HepG2 (cell line): Measurements from ENCODE around the gene ARL17A. TPM values are rescaled to one million over a fixed set of nuclear protein-coding genes. Genes with fewer than 3 reads are reported as not detected.
"Not testable (repeated sequence)": the region's sequence is repeated elsewhere in the genome, so short reads cannot be mapped to it uniquely, and the experiment has no call there.

Experiments used
- ATAC-seq: fragments of 200-7000 bp; cut with Tn5 transposase; 3 replicates; pipeline ENCODE4 v1.9.1; 2020; ENCODE audit warnings: mild to moderate bottlenecking, moderate library complexity
- Bru-seq: library from RNA; stranded (reverse); fragments of 400-500 nt; gene quantifications from one replicate; lab custom pipeline; 2021; lab: Mats Ljungman, UMichigan
- BruChase-seq, 2 experiments: library from RNA; stranded (reverse); fragments of 400-500 nt; gene quantifications; one replicate each; lab custom pipeline; 2021; lab: Mats Ljungman, UMichigan
- BruUV-seq: library from RNA; stranded (reverse); fragments of 400-500 nt; replicated peaks from 2 replicates; lab custom pipeline; 2021; lab: Mats Ljungman, UMichigan
- CTCF ChIA-PET: fragments of 300-600 bp; formaldehyde crosslinking; extraction: SDS; loops from one replicate; lab custom pipeline; 2021; ENCODE audit warnings: low total read pairs, inconsistent platforms, low intra/inter-chr PET ratio; lab: Yijun Ruan, JAX
- POLR2A ChIA-PET: fragments of 350-600 bp; sonication (Branson Sonifier 250); formaldehyde crosslinking; loops from one replicate; lab custom pipeline; 2020; ENCODE audit warnings: antibody characterized with exemption, inconsistent platforms; lab: Yijun Ruan, JAX
- DNase-seq: peaks from one replicate; pipeline ENCODE4 v3.0.0-alpha.2; 2015; ENCODE audit warnings: low spot score
- FAIRE-seq: peaks from 3 replicates; lab custom pipeline; 2011; peaks lifted over from hg19 to GRCh38; lab: Jason Lieb, UNC
- H2AFZ ChIP-seq: one replicate; pipeline ENCODE4 v1.6.1; 2011; ENCODE audit warnings: low read length, inconsistent platforms
- H3K27ac ChIP-seq: fragments of 300-600 bp; 3 replicates; pipeline ENCODE4 v1.8.0; 2011; ENCODE audit warnings: mixed run types, mild to moderate bottlenecking, mixed read lengths, low read length, inconsistent platforms; ENCODE audit not compliant: insufficient read depth; ENCODE audit errors: extremely low read length
- H3K27me3 ChIP-seq, 2 experiments: fragments of 200-600 bp in 1 of 2; 2 replicates in 1 of 2; 3 replicates in 1 of 2; pipeline versions ENCODE4 v1.6.0 to v1.8.0; 2011; ENCODE audit warnings: low read length in 2 of 2, mild to moderate bottlenecking in 2 of 2, moderate library complexity in 2 of 2, inconsistent platforms in 1 of 2; ENCODE audit not compliant: insufficient read depth in 2 of 2, control insufficient read depth in 1 of 2
- H3K36me3 ChIP-seq, 2 experiments: fragments of 200-600 bp in 1 of 2; replicated peaks in 1 of 2; 2 replicates in 1 of 2; 3 replicates in 1 of 2; pipeline versions ENCODE4 v1.5.1 to v1.8.0; 2011; ENCODE audit warnings: low read length in 2 of 2, inconsistent platforms in 1 of 2; ENCODE audit not compliant: insufficient read depth in 2 of 2, control insufficient read depth in 1 of 2
- H3K4me1 ChIP-seq: 2 replicates; pipeline ENCODE4 v1.5.1; 2012; ENCODE audit warnings: low read length, inconsistent platforms; ENCODE audit not compliant: insufficient read depth
- H3K4me2 ChIP-seq: 2 replicates; pipeline ENCODE4 v1.6.0; 2011; ENCODE audit warnings: low read depth, low read length, inconsistent platforms
- H3K4me3 ChIP-seq, 3 experiments: fragments of 200-600 bp in 1 of 3; sonication (generic), shearing (Covaris generic) in 1 of 3; replicated peaks in 1 of 3; 2 replicates each; pipeline ENCODE4 v1.5.1; 2011 to 2016; ENCODE audit warnings: low read length in 3 of 3, inconsistent platforms in 2 of 3, low read depth in 2 of 3, mild to moderate bottlenecking in 2 of 3, control low read depth in 1 of 3, mixed read lengths in 1 of 3; ENCODE audit not compliant: insufficient read depth in 1 of 3
- H3K79me2 ChIP-seq: one replicate; pipeline ENCODE4 v1.6.1; 2011; ENCODE audit warnings: low read length, inconsistent platforms; ENCODE audit not compliant: insufficient read depth
- H3K9ac ChIP-seq: 2 replicates; pipeline ENCODE4 v1.6.0; 2011; ENCODE audit warnings: mild to moderate bottlenecking, low read depth, low read length, inconsistent platforms; ENCODE audit not compliant: insufficient read depth
- H3K9me3 ChIP-seq: 2 replicates; pipeline ENCODE4 v1.5.1; 2012; ENCODE audit warnings: mild to moderate bottlenecking, low read length
- H4K20me1 ChIP-seq: 2 replicates; pipeline ENCODE4 v1.6.0; 2011; ENCODE audit warnings: inconsistent platforms, mild to moderate bottlenecking, low read length, moderate library complexity; ENCODE audit not compliant: insufficient read depth
- HOXA3 ChIP-seq: sonication (generic); formaldehyde crosslinking; IDR thresholded peaks from 2 replicates; pipeline ENCODE4 v1.5.0; 2020; ENCODE audit warnings: missing genetic modification reagents
- KAT8 ChIP-seq: IDR thresholded peaks from 2 replicates; pipeline ENCODE4 v1.6.1; 2016; ENCODE audit warnings: missing genetic modification reagents, missing compliant biosample characterization
- NFYB ChIP-seq: sonication (generic); formaldehyde crosslinking; IDR thresholded peaks from 2 replicates; pipeline ENCODE4 v1.4.0; 2020; ENCODE audit warnings: missing genetic modification reagents
- PATZ1 ChIP-seq: sonication (generic); formaldehyde crosslinking; IDR thresholded peaks from 2 replicates; pipeline ENCODE4 v1.4.0; 2020; ENCODE audit warnings: missing genetic modification reagents
- PRDM10 ChIP-seq: sonication (generic); formaldehyde crosslinking; IDR thresholded peaks from 2 replicates; pipeline ENCODE4 v1.4.0; 2020; ENCODE audit warnings: low read depth, missing genetic modification reagents
- ZNF232 ChIP-seq: sonication (generic); formaldehyde crosslinking; IDR thresholded peaks from 2 replicates; pipeline ENCODE4 v1.4.0; 2020; ENCODE audit warnings: missing genetic modification reagents, borderline replicate concordance
- WGBS: methylation state at CpG from one replicate; pipeline ENCODE4 v1.1.6; 2017; ENCODE audit warnings: low lambda C conversion rate; 5-methylcytosine and 5-hydroxymethylcytosine counted together
- in situ Hi-C: cut with HindIII; loops from 2 replicates; pipeline ENCODE4 v1.10.0; 2017; ENCODE audit warnings: low pct_unique_long_range_greater_than_20kb; ENCODE audit not compliant: extremely low pct_ligation_motif_present
- intact Hi-C: fragments of 100-400 bp; cut with micrococcal nuclease; formaldehyde crosslinking; loops from one replicate; pipeline ENCODE4 v1.10.0; 2022; ENCODE audit not compliant: unreplicated experiment
- long read RNA-seq, 2 experiments: library from RNA in 1 of 2; library from polyadenylated mRNA in 1 of 2; stranded (forward) in 1 of 2; unstranded in 1 of 2; transcript quantifications; one replicate each; pipeline ENCODE4 v2.0.0, GENCODE V29; 2019 to 2022
- polyA minus RNA-seq, 3 experiments: library from RNA; depleted of rRNA, polyadenylated mRNA; stranded (reverse); fragments of >200 nt; gene quantifications; 2 replicates each; pipeline ENCODE4 v1.2.3, GENCODE V29; 2011; ENCODE audit warnings: low replicate concordance in 1 of 3
- polyA plus RNA-seq, 8 experiments: library from polyadenylated mRNA; depleted of rRNA in 3 of 8; stranded (reverse) in 7 of 8; unstranded in 1 of 8; fragments of >200 nt; fragmentation: Illumina TruSeq in 4 of 8; extraction: Trizol in 4 of 8; gene quantifications; 2 replicates each; pipeline versions ENCODE4 v1.2.1 to v1.2.3, GENCODE V29; 2011 to 2016; ENCODE audit warnings: low read depth in 4 of 8, missing spikeins in 1 of 8, mixed read lengths in 1 of 8; ENCODE audit not compliant: insufficient read depth in 1 of 8
- total RNA-seq, 5 experiments: library from RNA; depleted of rRNA; stranded (reverse); fragments of >200 nt; fragmentation: Illumina TruSeq; extraction: Trizol; gene quantifications; 2 replicates each; pipeline ENCODE4 v1.2.3, GENCODE V29; 2016; ENCODE audit warnings: low read depth in 1 of 5
- TF ChIP-seq, protein P1 (sequence below): IDR thresholded peaks from 2 replicates; pipeline ENCODE4 v1.6.1; 2016; ENCODE audit warnings: missing genetic modification reagents, missing compliant biosample characterization
- TF ChIP-seq, protein P2 (sequence below): IDR thresholded peaks from 2 replicates; pipeline ENCODE4 v1.6.1; 2016; ENCODE audit warnings: control low read depth

The ARL17A gene
- total RNA-seq (2016; rRNA removed; fragmentation: Illumina TruSeq; extraction: Trizol) = 15.3 and 19.4 TPM in 2 replicates
- total RNA-seq (2016; cell fraction: cytosol; rRNA removed; fragmentation: Illumina TruSeq; extraction: Trizol; ENCODE audit: low read depth) = 1.1 and 1.7 TPM in 2 replicates
- total RNA-seq (2016; cell fraction: insoluble cytoplasmic fraction; rRNA removed; fragmentation: Illumina TruSeq; extraction: Trizol) = 14.2 and 17.6 TPM in 2 replicates
- 3.7 and 4.0 TPM in 2 replicates for total RNA-seq (2016; cell fraction: membrane; rRNA removed; fragmentation: Illumina TruSeq; extraction: Trizol)
- total RNA-seq (2016; cell fraction: nucleus; rRNA removed; fragmentation: Illumina TruSeq; extraction: Trizol) = 32.5 and 33.0 TPM in 2 replicates
- 17.5 and 18.8 TPM in 2 replicates for polyA plus RNA-seq (2011; rRNA removed)
- 4.6 and 6.7 TPM in 2 replicates for polyA plus RNA-seq (2011; cell fraction: cytosol; rRNA removed)
- 76.3 and 87.2 TPM in 2 replicates for polyA plus RNA-seq (2011; cell fraction: nucleus; rRNA removed)
- 7.1 and 10.8 TPM in 2 replicates for polyA plus RNA-seq (2012)
- polyA plus RNA-seq (2016; cell fraction: cytosol; fragmentation: Illumina TruSeq; extraction: Trizol; ENCODE audit: low read depth) = 0.76 and 0.86 TPM in 2 replicates
- polyA plus RNA-seq (2016; cell fraction: insoluble cytoplasmic fraction; fragmentation: Illumina TruSeq; extraction: Trizol; ENCODE audit: low read depth) = 9.6 and 11.2 TPM in 2 replicates
- polyA plus RNA-seq (2016; cell fraction: membrane; fragmentation: Illumina TruSeq; extraction: Trizol; ENCODE audit: low read depth) = 1.00 and 1.5 TPM in 2 replicates
- polyA plus RNA-seq (2016; cell fraction: nucleus; fragmentation: Illumina TruSeq; extraction: Trizol; ENCODE audit: insufficient read depth, low read depth) = 40.7 TPM in 2 replicates
- 49.5 and 51.5 TPM in 2 replicates for polyA minus RNA-seq (2011; rRNA and poly(A)+ RNA removed; ENCODE audit: low replicate concordance)
- 5.2 and 7.5 TPM in 2 replicates for polyA minus RNA-seq (2011; cell fraction: cytosol; rRNA and poly(A)+ RNA removed)
- polyA minus RNA-seq (2011; cell fraction: nucleus; rRNA and poly(A)+ RNA removed) = 42.9 and 45.1 TPM in 2 replicates
- Bru-seq, nascent RNA = percentile 57 among the genes with signal in this experiment
- BruChase-seq, experiment 1, labeled RNA remaining after a 6-hour chase = percentile 60 among the genes with signal in this experiment
- percentile 70 among the genes with signal in this experiment for BruChase-seq, experiment 2, labeled RNA remaining after a 2-hour chase
- long read RNA-seq, experiment 1, partial matches to known transcripts = 0 of 9 reads
- long read RNA-seq, experiment 1, other reads (novel, unspliced or antisense) = 5 of 9 reads
- long read RNA-seq, experiment 2, partial matches to known transcripts = 1 of 15 reads
- long read RNA-seq, experiment 2, other reads (novel, unspliced or antisense) = 10 of 15 reads

DNA sequence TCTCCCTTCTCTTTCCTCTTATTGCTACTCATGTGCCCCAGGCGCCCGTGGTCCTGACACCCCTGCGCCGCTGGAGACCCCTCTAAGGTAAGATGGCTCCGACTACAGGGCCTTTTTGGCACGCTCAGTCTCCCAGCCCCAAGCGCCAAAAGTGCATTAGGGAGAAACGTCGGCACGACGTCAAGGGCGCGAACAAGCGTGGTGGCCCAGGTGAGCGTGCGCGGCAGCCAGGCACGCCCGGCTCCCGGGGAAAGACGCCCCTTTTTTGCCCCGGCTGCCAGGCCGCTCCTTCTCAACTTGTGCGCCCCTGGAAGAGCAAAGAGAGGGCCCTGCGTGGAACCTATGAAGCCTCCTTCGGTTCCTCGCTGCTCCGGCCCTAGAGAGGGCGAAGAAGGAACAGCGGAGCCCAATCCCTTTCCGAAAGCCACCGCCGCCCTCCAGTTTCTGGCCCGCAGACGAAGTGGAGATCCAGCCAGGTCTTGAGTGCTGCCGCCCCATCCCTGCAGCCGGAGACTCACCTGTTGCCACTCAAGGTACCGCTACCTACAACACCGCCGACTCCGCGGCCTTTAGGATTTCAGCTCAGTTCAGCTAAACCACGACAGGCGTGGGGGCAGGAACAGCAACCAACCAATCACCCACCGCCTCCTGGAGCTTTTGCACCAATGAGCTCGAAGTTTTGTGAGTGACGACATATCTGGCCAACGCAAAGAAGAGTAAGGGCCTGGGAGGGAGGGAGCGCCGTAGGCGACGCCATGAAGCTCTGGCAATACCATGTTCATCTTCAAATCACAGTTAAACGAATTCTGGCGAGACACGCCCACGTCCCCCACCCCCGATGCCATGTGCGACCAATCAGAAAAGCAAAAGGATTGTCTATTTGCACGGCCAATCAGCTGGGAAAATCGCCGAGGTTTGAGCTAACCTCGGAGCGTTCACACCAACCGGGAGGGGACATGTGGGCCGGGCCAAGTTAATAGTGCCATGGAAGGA is at the start of gene ARL17A:
ARL17A (minus strand) TSS at position 609 of the 993 bp plus-strand sequence. CDS start 3,369 bp downstream, outside the sequence.
- H4K20me1 ChIP-seq, H3K79me2 ChIP-seq, H3K36me3 ChIP-seq, DNase-seq, H3K4me2 ChIP-seq, H3K27me3 ChIP-seq, CTCF ChIA-PET, H3K4me1 ChIP-seq, POLR2A ChIA-PET, intact Hi-C loops, H3K4me3 ChIP-seq, in situ Hi-C loops, H2AFZ ChIP-seq, H3K9me3 ChIP-seq: not testable (repeated sequence)
- peak; percentile 97 for FAIRE-seq
- peak; percentile 95 for ATAC-seq
- Histone ChIP-seq H3K9ac (0 out of 2 replicates have a peak within 1 kb of the TSS, but pooled peaks have one; percentile 32), H3K27ac (peak within 1 kb of the TSS; percentile 40)
- no CpG with 5 or more reads among the region's 65 CpGs for WGBS
- BruUV-seq = TSS peak; percentile 85
- TF ChIP-seq ZNF232 (CRISPR knock-in tag) (peak; percentile 98), PRDM10 (CRISPR knock-in tag) (0 out of 2 replicates have a peak, but pooled peaks have one; percentile 36), HOXA3 (CRISPR knock-in tag) (peak; percentile 42; the same call in 1 of the 2 replicates), NFYB (CRISPR knock-in tag) (peak; percentile 71), PATZ1 (0 out of 2 replicates have a peak, but pooled peaks have one; percentile 18), KAT8 (CRISPR knock-in tag) (0 out of 2 replicates have a peak, but pooled peaks have one; percentile 22)
- TF ChIP-seq, protein P1, sequence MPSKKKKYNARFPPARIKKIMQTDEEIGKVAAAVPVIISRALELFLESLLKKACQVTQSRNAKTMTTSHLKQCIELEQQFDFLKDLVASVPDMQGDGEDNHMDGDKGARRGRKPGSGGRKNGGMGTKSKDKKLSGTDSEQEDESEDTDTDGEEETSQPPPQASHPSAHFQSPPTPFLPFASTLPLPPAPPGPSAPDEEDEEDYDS (CRISPR knock-in tag) = 0 out of 2 replicates have a peak, but pooled peaks have one; percentile 50
- TF ChIP-seq, protein P2, sequence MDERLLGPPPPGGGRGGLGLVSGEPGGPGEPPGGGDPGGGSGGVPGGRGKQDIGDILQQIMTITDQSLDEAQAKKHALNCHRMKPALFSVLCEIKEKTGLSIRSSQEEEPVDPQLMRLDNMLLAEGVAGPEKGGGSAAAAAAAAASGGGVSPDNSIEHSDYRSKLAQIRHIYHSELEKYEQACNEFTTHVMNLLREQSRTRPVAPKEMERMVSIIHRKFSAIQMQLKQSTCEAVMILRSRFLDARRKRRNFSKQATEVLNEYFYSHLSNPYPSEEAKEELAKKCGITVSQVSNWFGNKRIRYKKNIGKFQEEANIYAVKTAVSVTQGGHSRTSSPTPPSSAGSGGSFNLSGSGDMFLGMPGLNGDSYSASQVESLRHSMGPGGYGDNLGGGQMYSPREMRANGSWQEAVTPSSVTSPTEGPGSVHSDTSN = peak; percentile 62
